SK-N-SH (cell line): ENCODE data around the gene MAMDC4. TPM values are rescaled to one million over a fixed set of nuclear protein-coding genes. Genes with fewer than 3 reads are reported as not detected.

Source experiments
- CTCF ChIA-PET: fragments of 300-600, 350-600 bp; formaldehyde crosslinking; extraction: SDS; loops from one replicate; lab custom pipeline; 2021; lab: Yijun Ruan, JAX
- POLR2A ChIA-PET: fragments of 350-600 bp; sonication (Branson Sonifier 250); formaldehyde crosslinking; extraction: SDS; loops from one replicate; lab custom pipeline; 2020; ENCODE audit warnings: antibody characterized with exemption, inconsistent platforms; lab: Yijun Ruan, JAX
- DNase-seq: peaks from one replicate; pipeline ENCODE4 v3.0.0; 2012
- H2AFZ ChIP-seq: fragments of 200-600 bp; sonication (generic); 2 replicates; pipeline ENCODE4 v1.8.1; 2016; ENCODE audit warnings: antibody characterized with exemption, mild to moderate bottlenecking, low read depth
- H3F3A ChIP-seq: fragments of 200-600 bp; sonication (generic); replicated peaks from 2 replicates; pipeline ENCODE3; 2016; ENCODE audit warnings: antibody characterized with exemption, mild to moderate bottlenecking; ENCODE audit not compliant: insufficient read depth
- H3K27ac ChIP-seq, 2 experiments: fragments of 200-500 bp in 1 of 2; fragments of 200-600 bp in 1 of 2; sonication (Bioruptor generic) in 1 of 2; sonication (generic), shearing (Covaris generic) in 1 of 2; 2 replicates each; pipeline versions ENCODE4 v1.5.1 to v1.6.1; 2014 to 2016; ENCODE audit warnings: low read depth in 2 of 2, inconsistent platforms in 1 of 2, low read length in 1 of 2, mild to moderate bottlenecking in 1 of 2, mixed read lengths in 1 of 2
- H3K27me3 ChIP-seq: fragments of 200-600 bp; sonication (generic), shearing (Covaris generic); 2 replicates; pipeline ENCODE4 v1.6.1; 2016; ENCODE audit warnings: mixed run types; ENCODE audit not compliant: insufficient read depth
- H3K36me3 ChIP-seq, 2 experiments: fragments of 200-500 bp in 1 of 2; fragments of 200-600 bp in 1 of 2; sonication (Bioruptor generic) in 1 of 2; sonication (generic) in 1 of 2; replicated peaks in 1 of 2; 2 replicates each; pipeline versions ENCODE3 to v1.5.1; 2014 to 2016; ENCODE audit warnings: low read length in 1 of 2, mild to moderate bottlenecking in 1 of 2; ENCODE audit not compliant: insufficient read depth in 2 of 2, control insufficient read depth in 1 of 2
- H3K4me1 ChIP-seq, 2 experiments: fragments of 200-500 bp in 1 of 2; fragments of 200-600 bp in 1 of 2; sonication (Bioruptor generic) in 1 of 2; sonication (generic), shearing (Covaris generic) in 1 of 2; 2 replicates each; pipeline versions ENCODE4 v1.5.1 to v1.6.1; 2014 to 2016; ENCODE audit warnings: low read depth in 1 of 2, low read length in 1 of 2, mixed run types in 1 of 2; ENCODE audit not compliant: insufficient read depth in 2 of 2, control insufficient read depth in 1 of 2
- H3K4me2 ChIP-seq: fragments of 200-600 bp; sonication (generic), shearing (Covaris generic); 2 replicates; pipeline ENCODE4 v1.6.1; 2017; ENCODE audit warnings: mixed run types
- H3K4me3 ChIP-seq, 2 experiments: fragments of 200-500 bp in 1 of 2; fragments of 200-600 bp in 1 of 2; sonication (Bioruptor generic) in 1 of 2; sonication (generic), shearing (Covaris generic) in 1 of 2; 2 replicates each; pipeline versions ENCODE4 v1.5.1 to v1.8.1; 2014 to 2016; ENCODE audit warnings: low read depth in 2 of 2, inconsistent platforms in 1 of 2, low read length in 1 of 2, mild to moderate bottlenecking in 1 of 2, mixed read lengths in 1 of 2, moderate library complexity in 1 of 2
- H3K79me2 ChIP-seq: fragments of 200-600 bp; sonication (generic); 2 replicates; pipeline ENCODE4 v1.8.1; 2017; ENCODE audit warnings: mild to moderate bottlenecking; ENCODE audit not compliant: insufficient read depth
- H3K9ac ChIP-seq: fragments of 200-600 bp; sonication (generic); 2 replicates; pipeline ENCODE4 v1.6.1; 2017; ENCODE audit warnings: mixed run types
- H3K9me2 ChIP-seq: fragments of 200-600 bp; sonication (generic); 2 replicates; pipeline ENCODE4 v1.6.1; 2017; ENCODE audit warnings: mixed run types
- H3K9me3 ChIP-seq: fragments of 200-600 bp; sonication (generic); 2 replicates; pipeline ENCODE4 v1.6.1; 2017; ENCODE audit warnings: mixed run types, mild to moderate bottlenecking, moderate library complexity
- H4K20me1 ChIP-seq: fragments of 200-600 bp; sonication (generic); 2 replicates; pipeline ENCODE4 v1.6.1; 2017; ENCODE audit warnings: mild to moderate bottlenecking, mixed run types; ENCODE audit not compliant: insufficient read depth
- EP300 ChIP-seq, 2 experiments: IDR thresholded peaks; 2 replicates each; pipeline versions ENCODE4 v1.4.0 to v1.6.1; 2012; ENCODE audit warnings: borderline replicate concordance in 1 of 2, low read depth in 1 of 2, low read length in 1 of 2
- EZH2phosphoT487 ChIP-seq: fragments of 200-600 bp; sonication (generic); IDR thresholded peaks from 2 replicates; pipeline ENCODE4 v1.6.1; 2017; ENCODE audit warnings: low read depth, mixed run types, mild to moderate bottlenecking, antibody characterized with exemption, moderate library complexity, borderline replicate concordance
- FOXJ3 ChIP-seq: sonication (generic); formaldehyde crosslinking; IDR thresholded peaks from 2 replicates; pipeline ENCODE4 v1.5.1; 2020; ENCODE audit warnings: mild to moderate bottlenecking, missing genetic modification reagents
- JUND ChIP-seq: IDR thresholded peaks from 2 replicates; pipeline ENCODE4 v1.4.0; 2012
- MXI1 ChIP-seq: IDR thresholded peaks from 2 replicates; pipeline ENCODE4 v1.6.1; 2012; ENCODE audit warnings: mild to moderate bottlenecking, low read depth, low read length, improper control_type of control experiment
- RFX5 ChIP-seq: IDR thresholded peaks from 2 replicates; pipeline ENCODE4 v1.6.1; 2012; ENCODE audit warnings: mild to moderate bottlenecking, improper control_type of control experiment, low read length
- SMC3 ChIP-seq: IDR thresholded peaks from 2 replicates; pipeline ENCODE4 v1.6.1; 2012; ENCODE audit warnings: low read depth, low read length, improper control_type of control experiment
- TEAD4 ChIP-seq: IDR thresholded peaks from 2 replicates; pipeline ENCODE4 v1.4.0; 2012; ENCODE audit warnings: mild to moderate bottlenecking, borderline replicate concordance; ENCODE audit not compliant: insufficient read depth
- WGBS: methylation state at CpG from one replicate; pipeline ENCODE4 v1.1.6; 2017; ENCODE audit warnings: low lambda C conversion rate; 5-methylcytosine and 5-hydroxymethylcytosine counted together
- polyA plus RNA-seq, 3 experiments: library from polyadenylated mRNA; depleted of rRNA; stranded (reverse); fragments of >200 nt; gene quantifications; 2 replicates each; pipeline ENCODE4 v1.2.3, GENCODE V29; 2012
- TF ChIP-seq, protein P1 (sequence below): IDR thresholded peaks from 2 replicates; pipeline ENCODE4 v1.4.0; 2012; ENCODE audit warnings: low read depth
- TF ChIP-seq, protein P2 (sequence below): IDR thresholded peaks from 2 replicates; pipeline ENCODE4 v1.6.1; 2012; ENCODE audit warnings: mild to moderate bottlenecking, low read depth, low read length, moderate library complexity
- TF ChIP-seq, protein P3 (sequence below): IDR thresholded peaks from 2 replicates; pipeline ENCODE4 v1.4.0; 2012; ENCODE audit warnings: low read depth, borderline replicate concordance

Gene MAMDC4
- polyA plus RNA-seq, 1 of the 3 experiments (the other 2 are of a cell fraction), result 4.2 TPM

DNA sequence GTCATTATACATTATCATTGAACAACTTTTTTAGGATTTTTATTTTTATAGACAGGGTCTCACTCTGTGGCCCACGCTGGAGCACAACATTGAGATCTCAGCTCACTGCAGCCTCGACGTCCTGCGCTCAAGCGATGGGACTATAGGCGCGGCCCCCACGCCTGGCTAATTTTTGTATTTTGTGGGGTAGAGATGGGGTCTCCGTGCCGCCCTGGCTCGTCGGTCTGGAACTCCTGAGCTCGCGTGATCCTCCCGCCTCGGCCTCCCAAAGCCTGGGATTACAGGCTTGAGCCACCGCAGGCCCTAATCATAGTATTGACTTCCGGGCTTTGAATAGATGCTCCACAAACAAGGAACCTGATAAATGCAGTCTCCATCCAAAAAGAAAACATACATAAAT lies 15.3 kb downstream of the MAMDC4 start:
- DNase-seq, result no peak
- Histone ChIP-seq H4K20me1 (no peaks in the 10 kb centered on the region), H3K4me2 (no peak overlapping the region), H3K27ac (no peak overlapping the region), H2AFZ (no peak overlapping the region), H3F3A (no peaks in the 10 kb centered on the region), H3K9me2 (no peaks in the 10 kb centered on the region), H3K4me1 (peaks cover 6 to 9% of the 10 kb centered on the region in 2 experiments; a peak in 1 of 4 replicates), H3K9me3 (0 out of 2 replicates have a peak, but pooled peaks cover 3% of the 10 kb centered on the region), H3K4me3 (no peak overlapping the region), H3K27me3 (no peaks in the 10 kb centered on the region), H3K79me2 (peaks cover 43% of the 10 kb centered on the region), H3K9ac (no peak overlapping the region), H3K36me3 (peaks cover 17 to 23% of the 10 kb centered on the region in 2 experiments)
- ChIA-PET CTCF (no interaction called here), POLR2A (no interaction called here)
- TF ChIP-seq, protein P1, sequence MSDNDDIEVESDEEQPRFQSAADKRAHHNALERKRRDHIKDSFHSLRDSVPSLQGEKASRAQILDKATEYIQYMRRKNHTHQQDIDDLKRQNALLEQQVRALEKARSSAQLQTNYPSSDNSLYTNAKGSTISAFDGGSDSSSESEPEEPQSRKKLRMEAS, result no peak
- no peak for TF ChIP-seq EZH2phosphoT487
- TF ChIP-seq TEAD4, result no peak
- TF ChIP-seq JUND, result no peak
- no peak for TF ChIP-seq FOXJ3 (CRISPR knock-in tag)
- 98% methylated on average over 18 of the region's 18 CpGs for WGBS

DNA sequence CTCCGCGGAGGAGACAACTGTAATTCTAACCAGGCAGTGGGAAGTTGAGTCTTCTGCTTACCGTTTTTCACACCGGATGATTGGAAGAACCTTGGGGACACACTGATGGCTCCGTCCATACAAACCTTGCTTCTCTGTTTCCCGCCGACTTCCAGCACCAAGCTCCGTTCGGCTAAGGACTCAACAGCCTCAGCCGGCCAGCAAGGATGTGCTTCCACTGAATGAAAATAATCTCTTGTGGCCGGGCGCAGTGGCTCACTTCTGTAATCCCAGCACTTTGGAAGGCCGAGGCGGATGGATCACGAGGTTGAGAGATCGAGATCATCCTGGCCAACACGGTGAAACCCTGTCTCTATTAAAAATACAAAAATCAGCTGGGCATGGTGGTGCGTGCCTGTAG lies 15.8 kb downstream of the MAMDC4 start:
- Histone ChIP-seq H3K79me2 (peaks cover 43% of the 10 kb centered on the region), H2AFZ (no peak overlapping the region), H3K27me3 (no peaks in the 10 kb centered on the region), H4K20me1 (no peaks in the 10 kb centered on the region), H3F3A (no peaks in the 10 kb centered on the region), H3K4me1 (peaks cover 6 to 9% of the 10 kb centered on the region in 2 experiments; a peak in 1 of 4 replicates), H3K27ac (no peak overlapping the region), H3K36me3 (peaks cover 12 to 19% of the 10 kb centered on the region in 2 experiments), H3K4me3 (no peak overlapping the region), H3K9me2 (no peaks in the 10 kb centered on the region), H3K9ac (no peak overlapping the region), H3K9me3 (0 out of 2 replicates have a peak, but pooled peaks cover 3% of the 10 kb centered on the region), H3K4me2 (no peak overlapping the region)
- whole genome bisulfite sequencing, result 96% methylated on average over 18 of the region's 18 CpGs
- ChIA-PET CTCF (interaction anchor here (0.7 kb wide), 1 partner anchor 15 kb away, joined by 3 read pairs; no protein-coding TSS in a partner anchor), POLR2A (interaction anchor here (1.4 kb wide), 1 partner anchor 19 kb away, joined by 3 read pairs; the partner anchor contains the start of gene TRAF2)
- no peak for DNase-seq
- TF ChIP-seq, protein P1, result no peak
- TF ChIP-seq EZH2phosphoT487, result no peak
- no peak for TF ChIP-seq EP300 (IDR thresholded peaks at IDR 0.05; ENCODE audit: borderline replicate concordance in 1 of 2, low read depth in 1 of 2, low read length in 1 of 2)
- no peak for TF ChIP-seq MXI1
- TF ChIP-seq JUND, result no peak
- TF ChIP-seq SMC3, result no peak
- TF ChIP-seq RFX5, result no peak
- TF ChIP-seq, protein P2, sequence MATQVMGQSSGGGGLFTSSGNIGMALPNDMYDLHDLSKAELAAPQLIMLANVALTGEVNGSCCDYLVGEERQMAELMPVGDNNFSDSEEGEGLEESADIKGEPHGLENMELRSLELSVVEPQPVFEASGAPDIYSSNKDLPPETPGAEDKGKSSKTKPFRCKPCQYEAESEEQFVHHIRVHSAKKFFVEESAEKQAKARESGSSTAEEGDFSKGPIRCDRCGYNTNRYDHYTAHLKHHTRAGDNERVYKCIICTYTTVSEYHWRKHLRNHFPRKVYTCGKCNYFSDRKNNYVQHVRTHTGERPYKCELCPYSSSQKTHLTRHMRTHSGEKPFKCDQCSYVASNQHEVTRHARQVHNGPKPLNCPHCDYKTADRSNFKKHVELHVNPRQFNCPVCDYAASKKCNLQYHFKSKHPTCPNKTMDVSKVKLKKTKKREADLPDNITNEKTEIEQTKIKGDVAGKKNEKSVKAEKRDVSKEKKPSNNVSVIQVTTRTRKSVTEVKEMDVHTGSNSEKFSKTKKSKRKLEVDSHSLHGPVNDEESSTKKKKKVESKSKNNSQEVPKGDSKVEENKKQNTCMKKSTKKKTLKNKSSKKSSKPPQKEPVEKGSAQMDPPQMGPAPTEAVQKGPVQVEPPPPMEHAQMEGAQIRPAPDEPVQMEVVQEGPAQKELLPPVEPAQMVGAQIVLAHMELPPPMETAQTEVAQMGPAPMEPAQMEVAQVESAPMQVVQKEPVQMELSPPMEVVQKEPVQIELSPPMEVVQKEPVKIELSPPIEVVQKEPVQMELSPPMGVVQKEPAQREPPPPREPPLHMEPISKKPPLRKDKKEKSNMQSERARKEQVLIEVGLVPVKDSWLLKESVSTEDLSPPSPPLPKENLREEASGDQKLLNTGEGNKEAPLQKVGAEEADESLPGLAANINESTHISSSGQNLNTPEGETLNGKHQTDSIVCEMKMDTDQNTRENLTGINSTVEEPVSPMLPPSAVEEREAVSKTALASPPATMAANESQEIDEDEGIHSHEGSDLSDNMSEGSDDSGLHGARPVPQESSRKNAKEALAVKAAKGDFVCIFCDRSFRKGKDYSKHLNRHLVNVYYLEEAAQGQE, result no peak
- TF ChIP-seq, protein P3, sequence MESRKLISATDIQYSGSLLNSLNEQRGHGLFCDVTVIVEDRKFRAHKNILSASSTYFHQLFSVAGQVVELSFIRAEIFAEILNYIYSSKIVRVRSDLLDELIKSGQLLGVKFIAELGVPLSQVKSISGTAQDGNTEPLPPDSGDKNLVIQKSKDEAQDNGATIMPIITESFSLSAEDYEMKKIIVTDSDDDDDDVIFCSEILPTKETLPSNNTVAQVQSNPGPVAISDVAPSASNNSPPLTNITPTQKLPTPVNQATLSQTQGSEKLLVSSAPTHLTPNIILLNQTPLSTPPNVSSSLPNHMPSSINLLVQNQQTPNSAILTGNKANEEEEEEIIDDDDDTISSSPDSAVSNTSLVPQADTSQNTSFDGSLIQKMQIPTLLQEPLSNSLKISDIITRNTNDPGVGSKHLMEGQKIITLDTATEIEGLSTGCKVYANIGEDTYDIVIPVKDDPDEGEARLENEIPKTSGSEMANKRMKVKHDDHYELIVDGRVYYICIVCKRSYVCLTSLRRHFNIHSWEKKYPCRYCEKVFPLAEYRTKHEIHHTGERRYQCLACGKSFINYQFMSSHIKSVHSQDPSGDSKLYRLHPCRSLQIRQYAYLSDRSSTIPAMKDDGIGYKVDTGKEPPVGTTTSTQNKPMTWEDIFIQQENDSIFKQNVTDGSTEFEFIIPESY, result no peak
